NOMO-1 treated with dmso at 0.1 percent for 144 hours (cell line): ENCODE measurements around the gene PRR36.
"Not testable (repeated sequence)": the region's sequence is repeated elsewhere in the genome, so short reads cannot be mapped to it uniquely, and the experiment has no call there.

Source experiments
- DNase-seq: peaks from one replicate; lab custom pipeline; 2025; ENCODE audit not compliant: unreplicated experiment; lab: John Stamatoyannopoulos, UW

The PRR36 gene

DNA sequence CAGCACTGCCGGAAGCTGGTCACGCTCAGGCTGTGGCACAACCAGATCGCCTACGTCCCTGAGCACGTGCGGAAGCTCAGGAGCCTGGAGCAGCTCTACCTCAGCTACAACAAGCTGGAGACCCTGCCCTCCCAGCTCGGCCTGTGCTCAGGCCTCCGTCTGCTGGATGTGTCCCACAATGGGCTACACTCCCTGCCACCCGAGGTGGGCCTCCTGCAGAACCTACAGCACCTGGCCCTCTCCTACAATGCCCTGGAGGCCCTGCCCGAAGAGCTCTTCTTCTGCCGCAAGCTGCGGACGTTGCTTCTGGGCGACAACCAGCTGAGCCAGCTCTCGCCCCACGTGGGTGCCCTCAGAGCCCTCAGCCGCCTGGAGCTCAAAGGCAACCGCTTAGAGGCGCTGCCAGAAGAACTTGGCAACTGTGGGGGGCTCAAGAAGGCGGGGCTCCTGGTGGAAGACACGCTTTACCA lies 26.2 kb upstream of the PRR36 start:
- DNase-seq, result no peak

DNA sequence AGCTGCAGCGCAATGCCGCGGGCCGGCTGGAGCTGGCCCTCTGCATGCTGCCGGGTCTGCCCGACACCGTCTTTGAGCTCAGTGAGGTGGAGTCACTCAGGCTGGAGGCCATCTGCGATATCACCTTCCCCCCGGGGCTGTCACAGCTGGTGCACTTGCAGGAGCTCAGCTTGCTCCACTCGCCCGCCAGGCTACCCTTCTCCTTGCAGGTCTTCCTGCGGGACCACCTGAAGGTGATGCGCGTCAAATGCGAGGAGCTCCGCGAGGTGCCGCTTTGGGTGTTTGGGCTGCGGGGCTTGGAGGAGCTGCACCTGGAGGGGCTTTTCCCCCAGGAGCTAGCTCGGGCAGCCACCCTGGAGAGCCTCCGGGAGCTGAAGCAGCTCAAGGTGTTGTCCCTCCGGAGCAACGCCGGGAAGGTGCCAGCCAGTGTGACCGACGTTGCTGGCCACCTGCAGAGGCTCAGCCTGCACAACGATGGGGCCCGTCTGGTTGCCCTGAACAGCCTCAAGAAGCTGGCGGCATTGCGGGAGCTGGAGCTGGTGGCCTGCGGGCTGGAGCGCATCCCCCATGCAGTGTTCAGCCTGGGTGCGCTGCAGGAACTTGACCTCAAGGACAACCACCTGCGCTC lies 25.7 kb upstream of the PRR36 start:
- DNase-seq, result no peak

DNA sequence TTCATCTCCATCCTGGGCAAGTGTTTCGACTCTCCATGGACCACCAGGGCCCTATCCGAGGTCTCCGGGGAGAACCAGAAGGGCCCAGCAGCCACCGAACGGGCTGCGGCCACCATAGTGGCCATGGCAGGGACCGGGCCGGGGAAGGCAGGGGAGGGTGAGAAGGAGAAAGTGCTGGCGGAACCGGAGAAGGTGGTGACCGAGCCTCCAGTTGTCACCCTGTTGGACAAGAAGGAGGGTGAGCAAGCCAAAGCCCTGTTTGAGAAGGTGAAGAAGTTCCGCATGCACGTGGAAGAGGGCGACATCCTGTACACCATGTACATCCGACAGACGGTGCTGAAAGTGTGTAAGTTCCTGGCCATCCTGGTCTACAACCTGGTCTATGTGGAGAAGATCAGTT lies 24.8 kb upstream of the PRR36 start:
- no peak for DNase-seq

DNA sequence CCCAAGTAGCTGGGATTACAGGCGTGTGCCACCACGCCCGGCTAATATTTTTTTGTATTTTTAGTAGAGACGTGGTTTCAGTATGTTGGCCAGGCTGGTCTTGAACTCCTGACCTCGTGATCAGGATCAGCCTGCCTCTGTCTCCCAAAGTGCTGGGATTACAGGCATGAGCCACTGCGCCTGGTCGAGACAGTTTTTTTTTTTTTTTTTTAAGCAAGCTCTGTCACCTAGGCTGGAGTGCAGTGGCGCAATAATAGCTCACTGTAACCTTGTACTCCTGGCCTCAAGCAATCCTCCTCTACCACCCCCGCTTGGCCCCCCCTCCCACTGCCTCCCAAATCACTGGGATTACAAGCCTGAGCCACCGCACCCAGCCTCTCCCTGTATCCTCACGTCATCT lies 23.1 kb upstream of the PRR36 start:
- no peak for DNase-seq

DNA sequence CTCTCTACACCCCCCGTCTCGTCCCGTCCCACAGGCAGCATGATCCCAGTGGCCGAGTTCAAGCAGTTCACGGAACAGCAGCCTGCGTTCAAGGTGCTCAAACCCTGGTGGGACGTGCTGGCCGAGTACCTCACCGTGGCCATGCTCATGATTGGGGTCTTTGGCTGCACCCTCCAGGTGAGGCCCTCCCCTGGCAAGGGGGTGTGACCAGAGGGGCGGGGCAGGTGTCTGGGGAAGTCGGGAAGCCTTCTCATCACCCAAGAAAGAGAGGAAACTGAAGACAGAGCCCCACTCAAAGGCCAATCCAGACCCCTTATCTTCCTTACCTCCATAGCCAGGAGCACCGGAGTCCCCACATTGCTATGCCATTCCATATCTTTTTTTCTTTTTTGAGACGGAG lies 21.4 kb upstream of the PRR36 start:
- DNase-seq, result no peak

DNA sequence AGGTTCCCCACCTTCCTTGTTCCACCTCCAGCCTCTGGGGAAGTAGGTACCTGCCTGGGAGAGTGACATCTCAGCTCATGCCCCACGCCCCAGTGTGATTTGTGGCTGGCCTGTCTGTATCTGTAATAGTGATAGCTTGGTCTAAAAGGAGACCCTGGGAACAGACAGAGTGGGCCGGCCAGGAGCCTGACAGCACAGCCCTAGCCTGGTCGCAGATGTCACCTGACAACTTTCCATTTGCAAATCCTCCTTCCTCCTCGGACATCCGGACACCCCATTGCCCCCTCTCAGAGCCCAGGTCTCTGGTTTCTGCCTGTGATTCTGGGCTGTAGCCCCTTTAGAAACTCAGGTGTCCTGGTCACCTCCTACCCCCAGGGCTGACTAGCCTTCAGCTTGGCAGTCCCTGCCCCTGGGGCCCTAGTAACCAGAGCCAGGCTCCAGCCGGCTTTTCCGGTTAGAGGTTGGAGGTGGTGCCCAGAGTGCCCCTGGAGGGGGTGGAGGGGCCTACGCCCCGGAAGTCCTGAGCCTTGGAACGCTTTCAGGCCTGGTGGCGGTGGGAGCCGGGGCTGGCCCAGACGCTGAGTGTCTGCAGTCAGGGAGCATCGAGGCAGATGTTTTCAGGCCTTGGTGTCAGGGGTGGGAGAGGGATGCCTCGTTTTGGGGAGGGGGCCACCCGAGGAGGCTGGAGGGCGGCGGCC lies 20.6 kb upstream of the PRR36 start:
- no peak for DNase-seq

DNA sequence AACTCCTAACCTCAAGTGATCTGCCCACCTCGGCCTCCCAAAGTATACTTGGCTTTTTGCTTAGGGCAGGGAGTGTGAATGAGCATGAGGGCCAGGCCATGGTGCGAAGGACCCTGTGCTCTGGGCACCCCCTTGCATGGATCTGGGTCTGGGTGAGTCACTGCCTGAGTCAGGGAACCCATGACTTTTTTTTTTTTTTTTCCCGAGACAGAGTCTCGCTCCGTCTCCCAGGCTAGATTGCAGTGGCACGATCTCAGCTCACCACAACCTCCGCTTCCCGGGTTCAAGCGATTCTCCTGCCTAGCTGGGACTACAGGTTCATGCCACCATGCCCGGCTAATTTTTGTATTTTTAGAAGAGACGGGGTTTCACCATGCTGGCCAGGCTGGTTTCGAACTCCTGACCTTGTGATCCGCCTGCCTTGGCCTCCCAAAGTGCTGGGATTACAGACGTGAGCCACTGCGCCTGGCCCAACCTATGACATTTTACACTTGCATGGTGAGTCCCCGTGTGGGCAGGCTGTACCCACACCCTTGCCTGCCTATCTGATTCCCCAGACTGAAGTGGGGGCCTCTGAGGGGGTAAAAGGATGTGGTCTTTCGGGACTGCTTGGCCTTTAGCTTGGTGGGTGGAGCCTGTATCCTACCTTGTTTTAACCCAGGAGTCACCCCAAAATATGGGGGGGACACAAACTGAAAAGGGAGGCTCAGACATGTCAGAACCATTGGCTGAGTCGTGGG lies 19.3 kb upstream of the PRR36 start:
- not testable (repeated sequence) for DNase-seq

DNA sequence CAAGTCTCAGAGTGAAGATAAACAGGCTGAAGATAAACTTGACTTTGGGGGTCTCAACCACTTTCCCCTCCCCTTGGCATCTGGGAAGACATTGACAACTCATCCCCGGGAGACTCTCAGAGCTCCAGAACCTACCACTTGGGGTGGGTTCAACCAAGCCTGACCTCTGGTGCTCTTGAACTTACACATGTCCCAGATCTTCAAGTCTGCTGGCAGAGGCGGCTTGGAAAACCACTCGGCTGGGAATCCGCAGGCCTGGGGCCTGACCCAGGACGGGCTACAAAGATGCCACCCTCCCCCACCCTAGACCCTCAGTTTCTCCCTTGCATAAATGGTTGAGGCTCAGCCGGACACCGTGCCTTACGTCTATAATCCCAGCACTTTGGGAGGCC lies 14.6 kb upstream of the PRR36 start:
- no peak for DNase-seq

DNA sequence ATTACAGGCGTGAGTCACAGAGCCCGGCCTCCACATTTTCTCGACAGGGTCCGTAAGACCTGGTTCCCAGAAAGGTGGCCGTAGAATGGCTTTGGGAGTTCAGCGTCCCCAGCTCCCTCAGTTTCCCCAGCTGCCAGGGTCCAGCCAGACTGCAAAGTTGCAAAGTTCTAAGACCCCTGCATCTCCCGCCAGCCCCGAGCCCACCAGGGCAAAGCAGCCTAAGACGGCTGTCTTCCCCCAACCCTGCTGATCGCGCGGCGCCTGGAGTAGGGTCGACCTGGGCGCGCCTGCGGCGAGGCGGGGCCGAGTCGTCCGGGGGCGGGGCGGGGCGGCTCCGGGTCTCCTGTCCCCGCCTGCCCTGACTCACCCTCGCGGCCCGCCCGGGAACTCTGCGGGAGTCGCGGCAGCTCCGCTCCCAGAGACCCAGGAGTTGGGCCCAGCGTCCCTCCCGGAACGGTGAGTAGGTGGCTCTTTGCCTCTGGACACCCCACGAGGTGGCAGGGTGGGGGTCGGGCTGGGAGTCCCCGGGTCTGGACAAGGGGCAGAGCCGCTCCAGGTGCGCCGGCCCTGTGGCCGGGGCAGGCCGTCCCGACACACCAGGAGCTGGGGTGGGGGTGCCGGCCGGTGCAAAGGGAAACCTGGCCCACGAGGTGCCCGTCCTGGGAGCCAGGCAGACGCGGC lies 14.1 kb upstream of the PRR36 start, which contains the start of gene LRRC8E:
TSS of gene LRRC8E (plus strand) at position 366 of the 681 bp plus-strand sequence. CDS start 7,094 bp downstream, outside the sequence.
- DNase-seq, result no peak

DNA sequence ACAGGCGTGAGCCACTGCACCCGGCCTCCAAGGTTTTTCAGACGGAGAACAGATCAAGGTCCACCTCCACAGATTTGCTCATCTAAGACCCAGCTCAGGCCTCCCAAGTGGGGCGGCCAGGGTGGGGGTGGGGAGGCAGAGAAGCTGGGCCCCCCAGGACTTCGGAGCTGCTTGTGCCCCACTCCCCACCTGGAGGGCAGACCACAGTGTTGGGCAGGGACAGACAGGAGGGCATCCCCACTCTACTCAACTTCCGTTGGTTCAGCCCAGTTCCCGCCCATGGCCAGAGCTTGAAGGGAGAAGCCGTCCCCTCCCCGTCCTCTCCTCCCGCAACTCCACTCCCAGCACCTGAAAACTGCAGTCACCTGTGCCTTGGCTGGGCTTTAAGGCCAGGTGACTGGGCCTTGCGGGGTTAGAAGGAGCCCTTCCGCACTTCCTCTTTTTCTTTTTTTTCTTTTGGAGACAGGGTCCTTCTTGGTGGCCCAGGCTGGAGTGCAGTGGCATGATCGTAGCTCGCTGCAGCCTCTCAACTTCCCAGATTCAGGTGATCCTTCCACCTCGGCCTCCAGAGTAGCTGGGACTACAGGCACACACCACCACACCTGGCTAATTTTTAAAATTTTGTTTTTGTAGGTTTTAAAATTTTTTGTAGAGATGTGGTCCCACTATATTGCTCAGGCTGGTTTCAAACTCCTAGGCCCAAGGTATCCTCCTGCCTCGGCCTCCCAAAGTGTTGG lies 13.4 kb upstream of the PRR36 start:
- no peak for DNase-seq

DNA sequence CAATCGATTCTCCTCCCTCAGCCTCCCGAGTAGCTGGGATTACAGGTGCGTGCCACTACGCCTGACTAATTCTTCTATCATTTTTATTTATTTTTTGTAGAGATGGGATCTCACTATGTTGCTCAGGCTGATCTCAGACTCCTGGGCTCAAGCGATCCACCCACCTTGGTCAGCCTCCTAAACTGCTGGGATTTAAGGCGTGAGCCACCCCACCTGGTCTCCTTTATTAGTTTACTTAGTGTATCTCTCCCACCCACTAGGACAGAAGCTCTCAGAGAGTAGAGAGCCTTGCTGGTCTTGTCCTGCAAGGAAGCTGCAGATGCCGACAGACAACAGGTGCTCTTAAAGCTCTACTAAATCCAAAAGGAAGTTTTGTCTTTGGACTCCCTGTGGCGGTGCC lies 11.6 kb upstream of the PRR36 start:
- no peak for DNase-seq

DNA sequence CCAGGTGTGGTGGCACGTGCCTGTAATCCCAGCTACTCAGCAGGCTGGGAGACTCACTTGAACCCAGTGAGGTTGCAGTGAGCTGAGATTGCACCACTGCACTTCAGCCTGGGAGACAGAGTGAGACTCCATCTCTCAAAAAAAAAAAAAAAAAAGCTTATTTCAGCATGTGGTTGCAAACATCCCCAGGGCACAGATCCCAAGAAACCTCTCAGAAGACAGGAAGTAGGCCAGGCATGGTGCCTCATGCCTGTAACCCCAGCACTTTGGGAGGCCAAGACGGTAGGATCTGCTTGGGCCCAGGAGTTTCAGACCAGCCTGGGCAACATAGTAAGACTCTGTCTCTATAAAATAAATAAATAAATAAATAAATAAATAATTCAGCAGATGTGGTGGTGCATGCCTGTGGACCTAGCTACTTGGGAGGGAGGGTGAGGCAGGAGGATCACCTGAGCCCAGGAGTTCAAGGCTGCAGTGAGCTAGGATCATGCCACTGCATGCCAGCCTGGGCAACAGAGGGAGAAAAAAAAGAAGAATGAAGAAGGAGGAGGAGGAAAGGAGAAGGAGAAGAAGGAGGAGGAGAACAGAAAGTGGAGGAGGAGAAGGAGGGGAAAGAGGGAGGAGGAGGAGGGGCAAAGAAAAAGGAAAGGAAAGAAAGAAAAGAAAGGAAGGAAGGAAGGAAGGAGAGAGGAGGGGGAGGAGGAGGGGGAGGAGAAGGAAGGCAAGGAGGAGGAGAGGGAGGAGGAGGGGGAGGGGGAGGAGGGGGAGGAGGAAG lies 9.8 kb upstream of the PRR36 start:
- no peak for DNase-seq

DNA sequence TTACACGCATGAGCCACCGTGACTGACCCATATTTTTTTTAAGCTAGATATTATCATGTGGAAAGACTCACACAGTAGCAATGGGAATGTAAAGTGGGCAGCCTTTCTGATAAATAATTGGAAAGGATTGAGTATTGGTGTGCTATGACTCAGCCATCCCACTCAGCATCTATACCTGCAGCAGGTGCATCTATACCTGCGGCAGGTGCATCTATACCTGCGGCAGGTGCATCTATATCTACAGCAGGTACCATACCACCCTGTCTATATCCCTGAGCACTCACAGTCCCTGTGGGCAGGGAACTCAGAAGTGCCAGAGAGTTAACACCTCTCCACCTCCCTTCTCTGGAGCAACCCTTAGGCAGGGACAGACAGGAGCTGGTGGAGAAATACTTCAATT lies 8.9 kb upstream of the PRR36 start:
- DNase-seq, result no peak

DNA sequence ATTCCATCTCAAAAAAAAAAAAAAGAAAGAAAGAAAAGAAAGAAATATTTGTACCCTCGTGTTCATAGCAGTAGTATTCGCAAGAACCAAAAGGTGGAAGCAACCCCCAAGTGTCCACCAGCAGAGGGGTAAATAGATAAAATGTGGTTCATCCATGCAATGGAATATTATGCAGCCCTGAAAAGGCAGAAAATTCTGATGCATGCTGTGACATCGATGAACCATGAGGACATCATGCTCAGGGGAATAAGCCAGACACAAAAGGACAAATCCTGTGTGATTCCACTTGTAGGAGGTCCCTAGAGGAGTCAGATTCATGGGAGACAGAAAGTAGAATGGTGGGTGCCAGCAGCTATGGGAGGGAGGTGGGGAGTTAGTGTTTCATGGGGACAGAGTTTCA lies 7.7 kb upstream of the PRR36 start:
- no peak for DNase-seq

DNA sequence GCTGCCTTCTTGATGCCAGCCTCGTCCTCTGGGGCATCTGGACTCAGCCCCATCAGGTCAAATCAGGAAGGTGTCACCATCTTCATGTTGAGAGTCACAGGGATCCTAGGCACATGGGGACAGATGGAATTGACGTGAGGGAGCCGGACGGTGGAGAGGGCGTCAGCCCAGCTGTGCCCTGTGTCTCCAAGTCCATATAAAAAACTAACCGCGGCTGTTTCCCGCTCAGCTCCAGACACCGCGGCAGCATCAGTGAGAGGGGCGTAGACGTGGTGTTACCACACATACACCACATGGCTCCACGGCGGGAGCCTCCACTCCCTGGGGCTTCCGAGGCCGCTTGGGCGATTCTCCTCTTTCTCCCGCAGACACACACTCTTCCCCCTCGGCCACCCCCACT lies 5.6 kb upstream of the PRR36 start:
- no peak for DNase-seq

DNA sequence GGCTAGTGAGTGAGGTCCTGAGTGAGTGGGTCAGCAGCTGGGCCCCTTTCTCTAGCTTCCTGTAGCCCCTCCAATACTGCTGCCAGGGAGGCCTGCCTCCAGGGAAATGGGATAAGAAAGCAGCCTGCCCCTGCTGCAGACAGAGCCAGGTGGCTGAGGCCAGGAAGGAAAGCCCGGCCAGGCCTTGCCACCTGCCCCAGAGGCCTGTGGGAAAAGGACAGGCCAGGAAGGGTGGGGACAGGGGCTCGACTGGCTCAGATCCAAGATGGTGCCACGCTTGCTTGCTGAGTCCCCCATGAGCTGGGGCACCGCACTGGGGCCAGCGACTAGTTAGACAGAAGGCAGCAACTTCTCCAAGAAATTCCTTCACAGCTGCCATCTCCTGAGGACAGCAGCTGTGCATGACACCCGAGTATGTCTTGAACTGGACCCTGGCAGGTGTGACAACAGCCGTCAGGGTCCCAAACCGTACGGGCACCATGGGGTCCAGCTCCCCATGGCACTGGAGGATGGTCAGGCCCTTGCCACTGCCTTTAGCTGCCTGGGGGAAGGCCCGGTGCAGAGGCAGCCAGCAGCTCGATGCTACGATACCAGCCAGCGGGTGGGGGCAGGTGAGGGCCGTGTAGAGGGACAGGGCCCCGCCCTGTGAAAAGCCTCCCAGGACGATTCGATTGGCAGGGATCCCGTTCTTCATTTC lies 5.1 kb upstream of the PRR36 start:
- DNase-seq, result no peak

DNA sequence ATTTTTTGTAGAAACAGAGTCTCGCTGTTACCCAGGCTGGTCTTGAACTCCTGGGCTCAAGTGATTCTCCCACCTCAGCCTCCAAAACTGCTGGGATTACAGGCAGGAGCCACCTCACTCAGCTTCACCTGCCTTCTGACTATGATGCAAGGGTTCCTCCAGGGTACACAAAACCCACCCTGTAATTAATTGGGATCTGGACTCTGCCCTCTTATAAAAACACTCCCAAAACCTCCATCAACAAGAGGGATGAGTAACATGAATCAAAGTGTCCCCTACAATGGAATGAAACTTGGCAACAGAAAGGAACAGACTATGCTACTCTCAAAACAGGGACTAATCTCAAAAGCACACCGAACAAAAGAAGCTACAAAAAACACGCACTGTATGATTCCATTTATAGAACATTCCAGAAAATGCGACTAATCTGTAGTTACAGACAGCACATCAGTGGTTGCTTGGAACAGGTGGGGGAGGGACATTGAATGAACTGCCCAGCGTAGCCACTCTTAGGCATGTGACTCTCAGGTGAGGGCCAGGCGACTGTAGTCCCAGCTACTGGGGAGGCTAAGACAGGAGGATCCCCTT lies 3.2 kb upstream of the PRR36 start:
- no peak for DNase-seq

DNA sequence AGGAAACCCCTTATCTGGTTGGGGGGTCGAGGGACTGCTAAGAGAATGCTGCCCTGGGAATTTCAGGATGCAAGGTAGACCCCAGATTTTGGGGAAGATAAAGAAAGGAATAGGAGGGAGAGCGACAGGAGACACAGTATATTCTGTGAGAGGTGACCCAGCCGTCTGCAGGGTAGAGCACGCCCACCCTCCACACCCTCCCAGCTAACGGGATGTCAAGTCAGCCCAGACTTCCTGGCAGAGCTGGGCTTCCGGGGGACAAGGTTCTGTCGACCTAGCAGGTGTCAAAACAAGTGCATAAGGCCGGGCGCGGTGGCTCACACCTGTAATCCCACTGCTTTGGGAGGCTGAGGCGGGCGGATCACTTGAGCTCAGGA lies 695 bp upstream of the PRR36 start:
- no peak for DNase-seq
